ENCODE measurements around the gene CPEB3. TPM values are rescaled to one million over a fixed set of nuclear protein-coding genes. Genes with fewer than 3 reads are reported as not detected.

CPEB3 gene
- total RNA-seq, 1 experiment from 2014 or later: 1.1 TPM

DNA sequence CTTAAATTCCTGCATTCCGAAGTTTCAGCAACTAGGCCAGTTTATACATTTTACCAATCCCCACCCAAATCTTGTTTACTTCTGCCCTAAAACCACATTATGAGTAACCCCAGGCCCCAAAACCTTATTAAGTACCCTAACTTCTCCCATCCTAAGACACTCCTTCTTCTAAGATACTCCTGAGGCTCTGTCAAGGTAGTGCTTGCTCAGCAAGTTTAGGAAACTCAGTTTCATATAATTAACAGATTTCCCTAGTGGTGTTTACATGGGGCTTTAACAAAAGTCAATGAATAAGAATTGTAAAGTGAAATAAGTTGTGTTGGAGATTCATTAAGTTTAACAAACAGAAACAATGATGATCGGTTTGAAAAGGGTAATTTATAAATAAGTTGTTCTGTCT, 77.8 kb downstream of the CPEB3 start:
- Histone ChIP-seq H3K36me3 (ENCODE audit: insufficient read depth, low read length, poor library complexity, severe bottlenecking) (no peaks in the 10 kb centered on the region), H3K4me3 (ENCODE audit: low read depth, low read length, poor library complexity, severe bottlenecking) (no peak overlapping the region), H3K27me3 (replicated peaks; ENCODE audit: insufficient read depth, low read depth, low read length, poor library complexity) (no peaks in the 10 kb centered on the region), H3K4me1 (ENCODE audit: insufficient read depth, low read length, poor library complexity, severe bottlenecking) (no peaks in the 10 kb centered on the region), H3K27ac (ENCODE audit: low read depth, low read length, poor library complexity, severe bottlenecking) (no peak overlapping the region), H3K9me3 (ENCODE audit: low read depth, low read length, poor library complexity, severe bottlenecking) (no peaks in the 10 kb centered on the region)
- no peak for DNase-seq (ENCODE audit: low spot score)
- CTCF ChIA-PET: no interaction called here
- POLR2A ChIA-PET (ENCODE audit: low non-redundant PET): no interaction called here
- no peak for TF ChIP-seq EZH2 (IDR thresholded peaks at IDR 0.05; ENCODE audit: borderline replicate concordance, low read depth, low read length, poor library complexity, severe bottlenecking)
- TF ChIP-seq, protein P1, sequence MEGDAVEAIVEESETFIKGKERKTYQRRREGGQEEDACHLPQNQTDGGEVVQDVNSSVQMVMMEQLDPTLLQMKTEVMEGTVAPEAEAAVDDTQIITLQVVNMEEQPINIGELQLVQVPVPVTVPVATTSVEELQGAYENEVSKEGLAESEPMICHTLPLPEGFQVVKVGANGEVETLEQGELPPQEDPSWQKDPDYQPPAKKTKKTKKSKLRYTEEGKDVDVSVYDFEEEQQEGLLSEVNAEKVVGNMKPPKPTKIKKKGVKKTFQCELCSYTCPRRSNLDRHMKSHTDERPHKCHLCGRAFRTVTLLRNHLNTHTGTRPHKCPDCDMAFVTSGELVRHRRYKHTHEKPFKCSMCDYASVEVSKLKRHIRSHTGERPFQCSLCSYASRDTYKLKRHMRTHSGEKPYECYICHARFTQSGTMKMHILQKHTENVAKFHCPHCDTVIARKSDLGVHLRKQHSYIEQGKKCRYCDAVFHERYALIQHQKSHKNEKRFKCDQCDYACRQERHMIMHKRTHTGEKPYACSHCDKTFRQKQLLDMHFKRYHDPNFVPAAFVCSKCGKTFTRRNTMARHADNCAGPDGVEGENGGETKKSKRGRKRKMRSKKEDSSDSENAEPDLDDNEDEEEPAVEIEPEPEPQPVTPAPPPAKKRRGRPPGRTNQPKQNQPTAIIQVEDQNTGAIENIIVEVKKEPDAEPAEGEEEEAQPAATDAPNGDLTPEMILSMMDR (conservative IDR thresholded peaks at IDR 0.05; ENCODE audit: low read depth, low read length): no peak
- BruUV-seq (replicated peaks): no TSS peak
- intact Hi-C loops (cut with micrococcal nuclease; ENCODE audit: unreplicated experiment): loop anchor here (10.0 kb wide), 1 partner anchor 222 kb away; no protein-coding TSS in a partner anchor

DNA sequence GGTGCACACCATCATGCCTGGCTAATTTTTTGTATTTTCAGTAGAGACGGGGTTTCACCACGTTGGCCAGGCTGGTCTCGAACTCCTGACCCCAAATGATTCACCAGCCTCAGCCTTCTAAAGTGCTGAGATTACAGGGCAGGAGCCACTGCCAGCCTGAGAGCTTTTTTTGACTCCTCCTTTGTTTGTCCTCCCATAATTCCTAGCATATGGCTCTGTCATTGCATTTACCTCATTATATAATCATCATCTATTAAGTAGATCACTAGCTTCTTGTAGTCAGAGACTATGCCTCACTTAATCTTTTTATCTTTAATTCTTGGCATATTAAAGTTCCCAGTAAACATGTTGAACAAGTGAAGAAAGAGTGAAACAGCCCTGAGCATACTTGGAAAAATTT, 82.1 kb downstream of the CPEB3 start:
- no peaks in the 10 kb centered on the region for H3K36me3 ChIP-seq (ENCODE audit: insufficient read depth, low read length, poor library complexity, severe bottlenecking)
- POLR2A ChIA-PET (ENCODE audit: low non-redundant PET): no interaction called here

DNA sequence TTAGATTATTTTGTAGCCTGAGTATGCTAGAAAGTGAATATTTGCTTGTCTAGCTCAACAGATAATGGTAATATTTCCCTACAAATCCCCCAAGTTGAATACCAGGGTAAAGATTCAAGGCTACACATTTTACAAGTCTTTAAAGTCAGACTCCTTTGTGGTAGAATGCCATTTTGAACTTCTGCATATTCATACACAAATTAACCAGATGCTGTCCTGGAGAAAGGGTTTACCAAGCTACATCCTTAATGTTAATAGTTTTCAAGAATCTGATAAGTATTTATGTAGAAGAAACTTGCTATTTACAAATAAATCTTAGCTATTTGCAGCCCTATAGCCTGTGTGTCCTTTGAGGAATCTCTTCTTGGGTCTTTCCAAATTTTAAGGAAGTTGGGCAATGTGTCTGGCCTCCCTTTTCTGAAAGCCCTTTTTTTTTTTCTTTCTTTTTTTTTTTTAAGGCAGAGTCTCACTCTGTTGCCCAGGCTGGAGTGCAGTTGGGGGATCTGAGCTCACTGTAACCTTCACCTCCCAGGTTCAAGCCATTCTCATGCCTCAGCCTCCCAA, 82.6 kb downstream of the CPEB3 start:
- BruUV-seq (replicated peaks): no TSS peak
- DNase-seq (ENCODE audit: low spot score): no peak
- H3K27me3 ChIP-seq (replicated peaks; ENCODE audit: insufficient read depth, low read depth, low read length, poor library complexity): no peaks in the 10 kb centered on the region
- TF ChIP-seq, protein P1 (conservative IDR thresholded peaks at IDR 0.05; ENCODE audit: low read depth, low read length): no peak
- TF ChIP-seq EZH2 (IDR thresholded peaks at IDR 0.05; ENCODE audit: borderline replicate concordance, low read depth, low read length, poor library complexity, severe bottlenecking): no peak
- intact Hi-C loops (cut with micrococcal nuclease; ENCODE audit: unreplicated experiment): no loop called here
- H3K36me3 ChIP-seq (ENCODE audit: insufficient read depth, low read length, poor library complexity, severe bottlenecking): no peaks in the 10 kb centered on the region
- POLR2A ChIA-PET (ENCODE audit: low non-redundant PET): no interaction called here
- H3K9me3 ChIP-seq (ENCODE audit: low read depth, low read length, poor library complexity, severe bottlenecking): no peaks in the 10 kb centered on the region
- no peak overlapping the region for H3K4me3 ChIP-seq (ENCODE audit: low read depth, low read length, poor library complexity, severe bottlenecking)
- CTCF ChIA-PET: no interaction called here
- no peaks in the 10 kb centered on the region for H3K4me1 ChIP-seq (ENCODE audit: insufficient read depth, low read length, poor library complexity, severe bottlenecking)
- no peak overlapping the region for H3K27ac ChIP-seq (ENCODE audit: low read depth, low read length, poor library complexity, severe bottlenecking)

More for the DNA sequence above, 82.1 kb downstream of the CPEB3 start:
- intact Hi-C loops (cut with micrococcal nuclease; ENCODE audit: unreplicated experiment): no loop called here
- CTCF ChIA-PET: no interaction called here
- no TSS peak for BruUV-seq (replicated peaks)
- H3K9me3 ChIP-seq (ENCODE audit: low read depth, low read length, poor library complexity, severe bottlenecking): no peaks in the 10 kb centered on the region
- H3K27ac ChIP-seq (ENCODE audit: low read depth, low read length, poor library complexity, severe bottlenecking): no peak overlapping the region
- no peak for TF ChIP-seq EZH2 (IDR thresholded peaks at IDR 0.05; ENCODE audit: borderline replicate concordance, low read depth, low read length, poor library complexity, severe bottlenecking)
- TF ChIP-seq, protein P1 (conservative IDR thresholded peaks at IDR 0.05; ENCODE audit: low read depth, low read length): no peak
- DNase-seq (ENCODE audit: low spot score): no peak
- no peaks in the 10 kb centered on the region for H3K27me3 ChIP-seq (replicated peaks; ENCODE audit: insufficient read depth, low read depth, low read length, poor library complexity)
- H3K4me3 ChIP-seq (ENCODE audit: low read depth, low read length, poor library complexity, severe bottlenecking): no peak overlapping the region
- H3K4me1 ChIP-seq (ENCODE audit: insufficient read depth, low read length, poor library complexity, severe bottlenecking): no peaks in the 10 kb centered on the region
